ENCODE data around the gene GDPD5. TPM values are rescaled to one million over a fixed set of nuclear protein-coding genes. Genes with fewer than 3 reads are reported as not detected.

Gene GDPD5
- polyA plus RNA-seq, 3 donors = 4.9 to 39.0 (median 7.6) TPM

GRCh38 chr11:75402002-75402773, 123.6 kb downstream of the GDPD5 start:
- Mint-ChIP-seq H3K27me3 (ENCODE audit: low read depth in 3 of 3) (peaks cover 0 to 2% (median 0%) of the 10 kb centered on the region in 3 donors), H3K9me3 (no peaks in the 10 kb centered on the region), H3K4me3 (no peak overlapping the region), H3K27ac (peak overlapping the region in 4 of 7 donors; percentile 13 to 76 (median 44)), H3K36me3 (peaks cover 59 to 70% of the 10 kb centered on the region in 2 donors), H3K4me1 (peaks cover 38% of the 10 kb centered on the region)
- Histone ChIP-seq H3K4me1 (ENCODE audit: control insufficient read depth in 1 of 2, insufficient read depth in 2 of 2, low read length in 2 of 2) (peaks cover 15 to 28% of the 10 kb centered on the region in 2 donors), H2AFZ (ENCODE audit: insufficient read depth, low read depth, low read length, poor library complexity, severe bottlenecking) (no peak overlapping the region), H3K4me2 (replicated peaks; ENCODE audit: extremely low read depth, low read length, poor library complexity, severe bottlenecking) (no peak overlapping the region), H3K9ac (ENCODE audit: insufficient read depth, low read length, poor library complexity, severe bottlenecking) (no peak overlapping the region), H4K20me1 (ENCODE audit: insufficient read depth, low read length) (peaks cover 72% of the 10 kb centered on the region), H3K79me2 (ENCODE audit: insufficient read depth, low read length) (peaks cover 73% of the 10 kb centered on the region), H3K27me3 (ENCODE audit: control insufficient read depth in 2 of 2, insufficient read depth in 2 of 2, low read length in 2 of 2) (no peaks in the 10 kb centered on the region), H3K4me3 (replicated peaks in 1 of 3; ENCODE audit: low read depth in 2 of 3, low read length in 3 of 3) (no peak overlapping the region), H3K9me3 (replicated peaks in 1 of 2; ENCODE audit: control insufficient read depth in 1 of 2, insufficient read depth in 1 of 2, low read length in 2 of 2) (no peaks in the 10 kb centered on the region), H3K27ac (ENCODE audit: low read depth in 1 of 2, low read length in 2 of 2) (peak overlapping the region in 1 of 2 donors; percentile 28), H3K36me3 (replicated peaks in 1 of 2; ENCODE audit: control insufficient read depth in 1 of 2, insufficient read depth in 2 of 2, low read length in 2 of 2) (peaks cover 60 to 64% of the 10 kb centered on the region in 2 donors)
- TF ChIP-seq CTCF (IDR thresholded peaks at IDR 0.05) = no peak
- no peak for DNase-seq
- intact Hi-C loops (cut with micrococcal nuclease) = no loop called here
- 91% methylated on average over 8 of the region's 10 CpGs for WGBS (ENCODE audit: insufficient coverage)

- H3K36me3 ChIP-seq (replicated peaks in 1 of 2; ENCODE audit: control insufficient read depth in 1 of 2, insufficient read depth in 2 of 2, low read length in 2 of 2) = peaks cover 43 to 45% of the 10 kb centered on the region in 2 donors
- H3K36me3 Mint-ChIP-seq = peaks cover 42 to 51% of the 10 kb centered on the region in 2 donors
- peaks cover 38% of the 10 kb centered on the region for H3K4me1 Mint-ChIP-seq
- H3K4me3 Mint-ChIP-seq = peak overlapping the region; percentile 98 to 99
- H3K79me2 ChIP-seq (ENCODE audit: insufficient read depth, low read length) = peaks cover 61% of the 10 kb centered on the region
- peak overlapping the region; percentile 74 for H3K4me2 ChIP-seq (replicated peaks; ENCODE audit: extremely low read depth, low read length, poor library complexity, severe bottlenecking)
- 5% methylated on average over 4 of the region's 11 CpGs for WGBS (ENCODE audit: insufficient coverage)
- H3K9me3 Mint-ChIP-seq = no peaks in the 10 kb centered on the region
- intact Hi-C loops (cut with micrococcal nuclease) = no loop called here
- H3K9ac ChIP-seq (ENCODE audit: insufficient read depth, low read length, poor library complexity, severe bottlenecking) = peak overlapping the region; percentile 91
- peaks cover 53% of the 10 kb centered on the region for H4K20me1 ChIP-seq (ENCODE audit: insufficient read depth, low read length)
- H3K4me1 ChIP-seq (ENCODE audit: control insufficient read depth in 1 of 2, insufficient read depth in 2 of 2, low read length in 2 of 2) = peaks cover 15 to 28% of the 10 kb centered on the region in 2 donors
- peak overlapping the region; percentile 75 for H2AFZ ChIP-seq (ENCODE audit: insufficient read depth, low read depth, low read length, poor library complexity, severe bottlenecking)
- peaks cover 1 to 6% (median 3%) of the 10 kb centered on the region in 3 donors for H3K27me3 Mint-ChIP-seq (ENCODE audit: low read depth in 3 of 3)
- H3K27me3 ChIP-seq (ENCODE audit: control insufficient read depth in 2 of 2, insufficient read depth in 2 of 2, low read length in 2 of 2) = no peaks in the 10 kb centered on the region
- H3K27ac ChIP-seq (ENCODE audit: low read depth in 1 of 2, low read length in 2 of 2) = peak overlapping the region; percentile 90 to 95
- peak in 2 of 3 donors; percentile 7 to 12 for DNase-seq
- H3K27ac Mint-ChIP-seq = peak overlapping the region; percentile 95 to 99 (median 98)
- peak overlapping the region; percentile 91 to 96 (median 92) for H3K4me3 ChIP-seq (replicated peaks in 1 of 3; ENCODE audit: low read depth in 2 of 3, low read length in 3 of 3)
- no peaks in the 10 kb centered on the region for H3K9me3 ChIP-seq (replicated peaks in 1 of 2; ENCODE audit: control insufficient read depth in 1 of 2, insufficient read depth in 1 of 2, low read length in 2 of 2)
- no peak for TF ChIP-seq CTCF (IDR thresholded peaks at IDR 0.05)
Observed at GRCh38 chr11:75400146-75400865, 125.4 kb downstream of the GDPD5 start.
